ENCODE results near the gene L3MBTL4.

Gene L3MBTL4

GRCh38 chr18:6367208-6367607 lies 47.5 kb downstream of the L3MBTL4 start:
- no peak overlapping the region for H3K27ac ChIP-seq
- TF ChIP-seq CTCF (conservative IDR thresholded peaks at IDR 0.05; ENCODE audit: low read depth, low read length): no peak
- no peaks in the 10 kb centered on the region for H3K79me2 ChIP-seq (ENCODE audit: insufficient read depth, low read depth)
- no peak overlapping the region for H3K9ac ChIP-seq
- no peaks in the 10 kb centered on the region for H3K36me3 ChIP-seq (ENCODE audit: insufficient read depth)
- no peaks in the 10 kb centered on the region for H3K27me3 ChIP-seq (ENCODE audit: insufficient read depth, low read depth)
- H3K4me3 ChIP-seq (IDR thresholded peaks at IDR 0.05; ENCODE audit: insufficient read depth, low read depth, low read length): no peak overlapping the region
- no peak overlapping the region for H3K4me2 ChIP-seq
- H4K20me1 ChIP-seq (ENCODE audit: insufficient read depth): no peaks in the 10 kb centered on the region
- H3K4me1 ChIP-seq (ENCODE audit: low read depth, poor library complexity, severe bottlenecking): no peaks in the 10 kb centered on the region
- no peak overlapping the region for H2AFZ ChIP-seq (ENCODE audit: low read depth)

GRCh38 chr18:6366776-6367175 lies 47.9 kb downstream of the L3MBTL4 start:
- H4K20me1 ChIP-seq (ENCODE audit: insufficient read depth): no peaks in the 10 kb centered on the region
- no peak overlapping the region for H3K9ac ChIP-seq
- no peak overlapping the region for H3K4me2 ChIP-seq
- H3K27ac ChIP-seq: no peak overlapping the region
- no peaks in the 10 kb centered on the region for H3K27me3 ChIP-seq (ENCODE audit: insufficient read depth, low read depth)
- no peaks in the 10 kb centered on the region for H3K4me1 ChIP-seq (ENCODE audit: low read depth, poor library complexity, severe bottlenecking)
- TF ChIP-seq CTCF (conservative IDR thresholded peaks at IDR 0.05; ENCODE audit: low read depth, low read length): no peak
- H3K4me3 ChIP-seq (IDR thresholded peaks at IDR 0.05; ENCODE audit: insufficient read depth, low read depth, low read length): no peak overlapping the region
- H2AFZ ChIP-seq (ENCODE audit: low read depth): no peak overlapping the region
- H3K36me3 ChIP-seq (ENCODE audit: insufficient read depth): no peaks in the 10 kb centered on the region
- H3K79me2 ChIP-seq (ENCODE audit: insufficient read depth, low read depth): no peaks in the 10 kb centered on the region

- H3K4me3 ChIP-seq (IDR thresholded peaks at IDR 0.05; ENCODE audit: insufficient read depth, low read depth, low read length): no peak overlapping the region
- no peaks in the 10 kb centered on the region for H3K4me1 ChIP-seq (ENCODE audit: low read depth, poor library complexity, severe bottlenecking)
- no peaks in the 10 kb centered on the region for H3K27me3 ChIP-seq (ENCODE audit: insufficient read depth, low read depth)
- TF ChIP-seq CTCF (conservative IDR thresholded peaks at IDR 0.05; ENCODE audit: low read depth, low read length): no peak
- H3K4me2 ChIP-seq: no peak overlapping the region
- H4K20me1 ChIP-seq (ENCODE audit: insufficient read depth): no peaks in the 10 kb centered on the region
- H3K9ac ChIP-seq: no peak overlapping the region
- no peaks in the 10 kb centered on the region for H3K36me3 ChIP-seq (ENCODE audit: insufficient read depth)
- no peak overlapping the region for H3K27ac ChIP-seq
- H2AFZ ChIP-seq (ENCODE audit: low read depth): no peak overlapping the region
- H3K79me2 ChIP-seq (ENCODE audit: insufficient read depth, low read depth): no peaks in the 10 kb centered on the region
Observed at GRCh38 chr18:6365385-6365784, 49.3 kb downstream of the L3MBTL4 start.

GRCh38 chr18:6363216-6363615 lies 51.5 kb downstream of the L3MBTL4 start:
- Histone ChIP-seq H3K4me1 (ENCODE audit: low read depth, poor library complexity, severe bottlenecking) (no peaks in the 10 kb centered on the region), H3K27ac (no peak overlapping the region), H3K27me3 (ENCODE audit: insufficient read depth, low read depth) (no peaks in the 10 kb centered on the region), H4K20me1 (ENCODE audit: insufficient read depth) (no peaks in the 10 kb centered on the region), H3K4me2 (no peak overlapping the region), H2AFZ (ENCODE audit: low read depth) (no peak overlapping the region), H3K9ac (no peak overlapping the region), H3K4me3 (IDR thresholded peaks at IDR 0.05; ENCODE audit: insufficient read depth, low read depth, low read length) (no peak overlapping the region), H3K36me3 (ENCODE audit: insufficient read depth) (no peaks in the 10 kb centered on the region), H3K79me2 (ENCODE audit: insufficient read depth, low read depth) (no peaks in the 10 kb centered on the region)
- TF ChIP-seq CTCF (conservative IDR thresholded peaks at IDR 0.05; ENCODE audit: low read depth, low read length): no peak
